Measurements from ENCODE around the gene NUDT2.

GRCh38 chr9:34381323-34381722 is 52.0 kb downstream of the NUDT2 start:
- no peak for TF ChIP-seq CTCF (IDR thresholded peaks at IDR 0.05)
- no peak for TF ChIP-seq POLR2A (IDR thresholded peaks at IDR 0.05)

Measured in ovary (tissue), 3 donors.